ENCODE measurements around the gene MOCOS.

MOCOS gene

DNA sequence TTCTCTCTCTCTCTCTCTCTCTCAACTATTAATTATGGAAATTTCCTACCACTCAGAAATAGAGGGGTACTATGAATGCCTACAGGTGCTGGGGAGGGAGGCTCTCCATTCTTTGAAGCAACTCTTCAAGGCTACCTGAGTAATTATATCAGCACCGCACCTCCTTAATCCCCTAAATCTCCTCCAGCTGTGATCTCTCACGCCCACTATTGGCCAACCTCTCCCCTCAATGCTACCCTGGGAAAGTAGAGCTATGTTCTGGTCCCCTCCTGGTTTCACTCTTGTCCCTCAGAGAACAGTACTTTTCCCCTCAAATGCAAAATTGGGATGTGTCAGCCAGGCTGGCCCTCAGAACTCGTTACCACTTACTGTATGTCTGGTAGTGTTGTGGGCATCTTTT lies 1.6 kb downstream of the MOCOS start:
- ChIA-PET CTCF (interaction anchor here (0.9 to 2.2 kb wide), 5 partner anchors 11 to 96 kb away, joined by 3 to 11 read pairs (median 4); no protein-coding TSS in a partner anchor), POLR2A (no interaction called here)
- DNase-seq (ENCODE audit: extremely low spot score) = no peak

GRCh38 chr18:36189486-36189885 lies 2.2 kb downstream of the MOCOS start:
- POLR2A ChIA-PET = no interaction called here
- no peak for DNase-seq (ENCODE audit: extremely low spot score)
- TF ChIP-seq, protein P1, sequence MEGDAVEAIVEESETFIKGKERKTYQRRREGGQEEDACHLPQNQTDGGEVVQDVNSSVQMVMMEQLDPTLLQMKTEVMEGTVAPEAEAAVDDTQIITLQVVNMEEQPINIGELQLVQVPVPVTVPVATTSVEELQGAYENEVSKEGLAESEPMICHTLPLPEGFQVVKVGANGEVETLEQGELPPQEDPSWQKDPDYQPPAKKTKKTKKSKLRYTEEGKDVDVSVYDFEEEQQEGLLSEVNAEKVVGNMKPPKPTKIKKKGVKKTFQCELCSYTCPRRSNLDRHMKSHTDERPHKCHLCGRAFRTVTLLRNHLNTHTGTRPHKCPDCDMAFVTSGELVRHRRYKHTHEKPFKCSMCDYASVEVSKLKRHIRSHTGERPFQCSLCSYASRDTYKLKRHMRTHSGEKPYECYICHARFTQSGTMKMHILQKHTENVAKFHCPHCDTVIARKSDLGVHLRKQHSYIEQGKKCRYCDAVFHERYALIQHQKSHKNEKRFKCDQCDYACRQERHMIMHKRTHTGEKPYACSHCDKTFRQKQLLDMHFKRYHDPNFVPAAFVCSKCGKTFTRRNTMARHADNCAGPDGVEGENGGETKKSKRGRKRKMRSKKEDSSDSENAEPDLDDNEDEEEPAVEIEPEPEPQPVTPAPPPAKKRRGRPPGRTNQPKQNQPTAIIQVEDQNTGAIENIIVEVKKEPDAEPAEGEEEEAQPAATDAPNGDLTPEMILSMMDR (IDR thresholded peaks at IDR 0.05; ENCODE audit: control extremely low read depth, extremely low read depth, low read depth, missing control alignments) = no peak
- CTCF ChIA-PET = interaction anchor here (0.6 to 2.2 kb wide), 5 partner anchors 11 to 223 kb away, joined by 3 to 11 read pairs (median 4); no protein-coding TSS in a partner anchor

More for the DNA sequence above, 1.6 kb downstream of the MOCOS start:
- TF ChIP-seq, protein P1 (IDR thresholded peaks at IDR 0.05; ENCODE audit: control extremely low read depth, extremely low read depth, low read depth, missing control alignments) = no peak

DNA sequence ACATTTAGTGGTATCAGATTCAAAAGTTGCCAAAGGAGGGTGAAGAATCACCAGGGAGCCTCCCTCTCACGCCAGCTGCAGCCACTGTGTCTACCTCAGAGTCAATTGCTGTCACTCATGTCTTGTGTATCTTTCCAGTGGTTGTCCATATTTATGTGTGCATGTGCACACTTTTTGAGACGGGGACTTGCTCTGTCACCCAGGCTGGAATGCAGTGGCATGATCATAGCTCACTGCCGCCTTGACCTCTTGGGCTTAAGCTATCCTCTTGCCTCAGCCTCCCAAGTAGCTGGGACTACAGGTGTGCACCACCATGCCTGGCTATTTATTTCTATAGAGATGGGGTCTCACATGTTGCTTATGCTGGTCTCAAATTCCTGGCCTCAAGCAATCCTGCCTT lies 4.0 kb downstream of the MOCOS start:
- TF ChIP-seq, protein P1 (IDR thresholded peaks at IDR 0.05; ENCODE audit: control extremely low read depth, extremely low read depth, low read depth, missing control alignments) = no peak
- POLR2A ChIA-PET = no interaction called here
- CTCF ChIA-PET = interaction anchor here (0.9 to 2.2 kb wide), 3 partner anchors 9 to 93 kb away, joined by 3 to 11 read pairs (median 3); no protein-coding TSS in a partner anchor

GRCh38 chr18:36191711-36192110 lies 4.4 kb downstream of the MOCOS start:
- TF ChIP-seq, protein P1 (IDR thresholded peaks at IDR 0.05; ENCODE audit: control extremely low read depth, extremely low read depth, low read depth, missing control alignments) = no peak
- POLR2A ChIA-PET = no interaction called here
- CTCF ChIA-PET = interaction anchor here (1.5 kb wide), 1 partner anchor 27 kb away, joined by 3 read pairs; no protein-coding TSS in a partner anchor
- DNase-seq (ENCODE audit: extremely low spot score) = no peak

More for the DNA sequence above, 4.0 kb downstream of the MOCOS start:
- no peak for DNase-seq (ENCODE audit: extremely low spot score)

DNA sequence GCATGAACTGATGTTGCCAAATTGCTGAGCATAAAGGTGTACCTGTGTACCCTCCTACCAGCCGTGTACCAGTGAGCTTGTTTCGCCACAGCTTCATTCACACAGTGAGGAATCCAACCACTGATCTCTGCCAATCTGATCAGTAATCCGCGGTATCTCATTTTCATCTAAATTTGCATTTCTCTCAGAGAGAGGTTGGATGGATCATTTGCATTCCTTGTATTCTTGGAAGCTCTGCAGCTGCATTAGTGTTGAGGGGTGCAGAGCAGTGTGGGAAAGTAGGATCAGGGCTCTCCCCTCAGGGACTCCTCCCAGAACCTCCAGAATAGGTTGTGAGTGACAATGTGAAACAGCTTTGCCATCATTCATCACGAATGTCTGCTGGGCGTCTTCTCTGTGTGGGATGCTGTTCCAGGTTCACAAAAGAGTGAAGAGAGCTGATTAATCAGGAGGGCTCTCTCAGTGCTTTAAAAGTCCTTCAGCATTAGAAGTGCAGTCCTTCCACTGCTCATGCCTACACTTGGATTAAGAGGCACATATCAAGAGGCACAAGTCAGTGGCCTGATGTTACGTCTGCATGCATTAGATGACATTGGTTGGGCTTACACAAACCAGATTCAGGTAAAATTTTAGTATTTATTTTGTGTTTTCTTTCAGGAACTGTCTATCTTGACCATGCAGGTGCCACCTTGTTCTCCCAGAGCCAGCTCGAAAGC lies 7.5 kb downstream of the MOCOS start:
- DNase-seq (ENCODE audit: extremely low spot score) = no peak
- CTCF ChIA-PET = interaction anchor here (1.4 kb wide), 1 partner anchor 100 kb away, joined by 3 read pairs; no protein-coding TSS in a partner anchor
- TF ChIP-seq, protein P1 (IDR thresholded peaks at IDR 0.05; ENCODE audit: control extremely low read depth, extremely low read depth, low read depth, missing control alignments) = no peak
- POLR2A ChIA-PET = no interaction called here

DNA sequence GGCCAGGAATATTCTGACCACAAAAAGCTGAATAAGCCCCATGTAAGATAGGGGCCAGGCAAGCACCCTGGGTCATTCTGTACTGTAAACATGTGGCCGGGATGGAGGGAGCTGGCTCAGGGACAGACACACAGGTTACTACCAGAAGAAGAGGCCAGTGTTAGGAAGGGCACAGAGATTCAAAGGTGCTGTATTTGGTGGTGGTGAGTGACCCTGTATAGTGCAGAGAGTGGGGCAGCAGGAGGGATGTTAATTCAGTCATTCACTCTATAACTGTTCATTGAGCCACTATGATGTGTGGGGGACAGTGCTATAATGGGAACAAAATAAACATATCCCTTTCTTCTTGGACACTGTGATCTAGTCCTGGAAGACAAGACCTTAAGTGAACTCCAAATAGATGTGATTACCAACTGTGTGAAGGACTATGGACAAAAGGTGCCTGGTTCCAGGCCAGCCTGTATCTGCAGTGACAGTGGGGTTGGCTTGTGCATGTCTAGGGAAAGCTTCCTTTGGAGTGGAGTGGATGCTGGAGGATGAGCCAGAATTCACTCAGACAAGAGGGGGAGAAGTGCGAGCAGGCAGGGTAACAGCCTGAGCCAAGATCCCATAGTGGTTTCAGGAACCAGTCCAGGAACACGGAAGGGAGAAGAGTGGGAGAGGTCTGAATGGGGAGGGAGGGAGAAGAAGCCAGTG lies 8.3 kb downstream of the MOCOS start:
- ChIA-PET CTCF (interaction anchor here (1.4 kb wide), 1 partner anchor 100 kb away, joined by 3 read pairs; no protein-coding TSS in a partner anchor), POLR2A (no interaction called here)
- no peak for DNase-seq (ENCODE audit: extremely low spot score)
- TF ChIP-seq, protein P1 (IDR thresholded peaks at IDR 0.05; ENCODE audit: control extremely low read depth, extremely low read depth, low read depth, missing control alignments) = no peak

Data from GM10248 (cell line).